ENCODE results near the gene PGAM2. TPM values are rescaled to one million over a fixed set of nuclear protein-coding genes. Genes with fewer than 3 reads are reported as not detected.

PGAM2 gene
- total and polyA plus RNA-seq, 5 donors from 2014 or later = 1.1 TPM; not detected in 4

- Mint-ChIP-seq H3K4me1 (peaks cover 0 to 32% (median 15%) of the 10 kb centered on the region in 4 donors), H3K27me3 (peaks cover 16% of the 10 kb centered on the region), H3K4me3 (no peak overlapping the region), H3K9me3 (peaks cover 0 to 1% (median 0%) of the 10 kb centered on the region in 7 donors), H3K27ac (no peak overlapping the region), H3K36me3 (no peaks in the 10 kb centered on the region)
- DNase-seq = no peak
- no peak overlapping the region for H3K27ac ChIP-seq (ENCODE audit: insufficient read depth, low read length, poor library complexity, severe bottlenecking)
- no peaks in the 10 kb centered on the region for H3K9me3 ChIP-seq (ENCODE audit: control insufficient read depth in 2 of 2, low read length in 2 of 2)
- no peak overlapping the region for H3K4me3 ChIP-seq (ENCODE audit: low read depth, low read length)
- peaks cover 15% of the 10 kb centered on the region for H3K4me1 ChIP-seq (ENCODE audit: control insufficient read depth, insufficient read depth, low read length, poor library complexity, severe bottlenecking)
- no peaks in the 10 kb centered on the region for H3K36me3 ChIP-seq (ENCODE audit: control insufficient read depth, insufficient read depth, low read length)
- H3K27me3 ChIP-seq (ENCODE audit: control insufficient read depth, insufficient read depth, low read length) = peaks cover 4% of the 10 kb centered on the region
- ATAC-seq (ENCODE audit: low read depth in 2 of 2) = no peak
These were observed 36.1 kb upstream of the PGAM2 start for GRCh38 chr7:44101303-44101965.

DNA sequence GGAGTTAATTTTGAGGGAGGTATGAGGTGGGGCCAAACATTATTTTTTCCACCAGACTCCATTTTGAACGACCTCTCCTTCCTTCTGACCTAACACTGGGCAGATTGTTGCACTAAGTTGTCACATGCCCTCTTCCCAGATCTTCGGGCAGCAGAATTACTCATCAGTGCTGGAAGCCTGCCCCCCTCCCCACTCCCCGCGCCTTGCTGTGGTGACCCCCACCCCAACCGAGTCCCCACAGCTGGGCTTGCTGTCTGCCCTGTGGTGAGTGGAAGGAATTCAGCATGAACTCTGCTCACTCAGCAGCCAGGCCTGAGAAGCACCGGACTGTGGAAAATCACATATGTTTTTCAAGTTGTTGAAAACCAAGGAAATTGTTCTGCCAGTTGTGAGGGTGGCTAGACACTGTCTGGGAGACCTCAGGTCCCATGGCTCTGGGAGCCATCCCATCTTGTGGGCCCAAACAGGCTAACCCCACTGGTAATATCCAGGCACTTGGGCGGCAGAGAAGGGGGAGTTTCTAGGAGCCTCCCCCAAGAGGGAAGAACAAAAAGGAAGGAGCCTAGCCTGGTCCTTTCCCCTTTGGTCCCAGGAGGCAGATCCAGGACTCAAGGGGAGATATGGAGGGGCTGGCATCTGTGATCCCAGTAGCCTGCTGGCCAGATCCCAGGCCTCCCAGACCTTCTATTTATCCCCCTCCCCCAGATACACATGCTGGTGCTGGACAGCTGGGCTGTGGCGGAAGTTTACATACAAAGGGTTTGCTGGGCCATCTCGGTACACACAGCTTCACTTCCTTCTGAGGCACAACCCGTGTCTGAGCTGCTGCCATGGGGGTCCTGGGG, 35.3 kb upstream of the PGAM2 start:
- H3K27ac Mint-ChIP-seq = no peak overlapping the region
- Histone ChIP-seq H3K4me3 (ENCODE audit: low read depth, low read length) (no peak overlapping the region), H3K4me1 (ENCODE audit: control insufficient read depth, insufficient read depth, low read length, poor library complexity, severe bottlenecking) (peaks cover 15% of the 10 kb centered on the region), H3K27ac (ENCODE audit: insufficient read depth, low read length, poor library complexity, severe bottlenecking) (no peak overlapping the region), H3K27me3 (ENCODE audit: control insufficient read depth, insufficient read depth, low read length) (peaks cover 4% of the 10 kb centered on the region), H3K36me3 (ENCODE audit: control insufficient read depth, insufficient read depth, low read length) (no peaks in the 10 kb centered on the region), H3K9me3 (ENCODE audit: control insufficient read depth in 2 of 2, low read length in 2 of 2) (no peaks in the 10 kb centered on the region)
- ATAC-seq (ENCODE audit: low read depth in 2 of 2) (no peak), DNase-seq (no peak)
- H3K9me3 Mint-ChIP-seq = peaks cover 0 to 1% (median 0%) of the 10 kb centered on the region in 7 donors
- H3K36me3 Mint-ChIP-seq = no peaks in the 10 kb centered on the region
- H3K4me1 Mint-ChIP-seq = peaks cover 0 to 25% (median 13%) of the 10 kb centered on the region in 4 donors
- H3K4me3 Mint-ChIP-seq = no peak overlapping the region
- H3K27me3 Mint-ChIP-seq = peaks cover 9% of the 10 kb centered on the region

GRCh38 chr7:44099669-44100068, 34.3 kb upstream of the PGAM2 start:
- Histone ChIP-seq H3K4me3 (ENCODE audit: low read depth, low read length) (no peak overlapping the region), H3K4me1 (ENCODE audit: control insufficient read depth, insufficient read depth, low read length, poor library complexity, severe bottlenecking) (peaks cover 15% of the 10 kb centered on the region), H3K27me3 (ENCODE audit: control insufficient read depth, insufficient read depth, low read length) (peaks cover 4% of the 10 kb centered on the region), H3K27ac (ENCODE audit: insufficient read depth, low read length, poor library complexity, severe bottlenecking) (no peak overlapping the region), H3K9me3 (ENCODE audit: control insufficient read depth in 2 of 2, low read length in 2 of 2) (no peaks in the 10 kb centered on the region), H3K36me3 (ENCODE audit: control insufficient read depth, insufficient read depth, low read length) (no peaks in the 10 kb centered on the region)
- peaks cover 0 to 16% (median 12%) of the 10 kb centered on the region in 4 donors for H3K4me1 Mint-ChIP-seq
- no peak overlapping the region for H3K4me3 Mint-ChIP-seq
- H3K36me3 Mint-ChIP-seq = no peaks in the 10 kb centered on the region
- no peak overlapping the region for H3K27ac Mint-ChIP-seq
- ATAC-seq (ENCODE audit: low read depth in 2 of 2) (no peak), DNase-seq (no peak)
- peaks cover 0 to 1% (median 0%) of the 10 kb centered on the region in 7 donors for H3K9me3 Mint-ChIP-seq
- H3K27me3 Mint-ChIP-seq = peaks cover 4% of the 10 kb centered on the region

GRCh38 chr7:44098092-44099068, 33.0 kb upstream of the PGAM2 start:
- no peak for ATAC-seq (ENCODE audit: low read depth in 2 of 2)
- Mint-ChIP-seq H3K27ac (no peak overlapping the region), H3K4me1 (peaks cover 0 to 15% (median 12%) of the 10 kb centered on the region in 4 donors)

DNA sequence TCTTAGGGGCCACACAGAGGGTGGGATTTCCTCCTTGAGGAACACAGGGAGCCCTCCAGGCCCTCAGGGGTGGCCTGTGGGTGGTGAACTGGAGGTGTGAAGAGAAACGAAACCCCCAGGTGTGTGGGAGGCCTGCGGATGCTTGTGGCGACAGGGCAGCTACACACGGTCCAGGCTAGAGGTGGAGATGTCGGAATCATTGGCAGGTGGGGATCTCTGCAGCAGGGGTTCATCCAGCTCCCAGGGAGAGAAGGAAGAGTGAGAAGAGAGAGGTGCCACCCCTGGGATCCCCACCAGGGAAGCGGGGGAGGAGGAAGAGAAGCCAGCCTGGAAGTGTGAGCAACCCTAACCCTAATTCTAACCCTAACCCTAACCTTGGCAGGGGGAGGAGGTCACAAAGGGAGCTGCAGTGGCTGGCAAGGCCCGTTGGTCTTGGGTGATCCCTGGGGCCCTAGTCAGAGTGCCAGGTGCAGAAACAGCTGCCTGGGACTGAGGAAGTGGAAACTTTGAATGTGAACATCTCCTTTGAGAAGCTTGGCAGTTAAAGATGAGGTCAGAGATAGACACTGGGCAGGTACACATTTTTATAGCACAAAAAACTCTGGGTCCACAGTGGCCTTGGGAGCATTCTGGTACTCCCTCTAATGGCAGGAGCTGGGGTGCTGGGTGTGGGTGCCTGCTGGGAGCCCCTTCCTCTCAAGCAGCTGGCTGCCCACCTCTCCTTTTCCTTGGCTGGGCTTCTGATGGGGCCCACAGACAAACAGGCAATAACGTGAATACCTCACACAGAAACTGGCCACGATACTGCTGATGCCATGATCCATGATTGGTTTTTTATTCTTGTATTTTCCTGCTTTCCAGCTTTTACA, 31.9 kb upstream of the PGAM2 start:
- Mint-ChIP-seq H3K4me3 (no peak overlapping the region), H3K9me3 (no peaks in the 10 kb centered on the region), H3K36me3 (no peaks in the 10 kb centered on the region), H3K27me3 (peaks cover 8% of the 10 kb centered on the region), H3K27ac (peak overlapping the region in 2 of 3 donors; percentile 42 to 63), H3K4me1 (peaks cover 0 to 14% (median 10%) of the 10 kb centered on the region in 4 donors)
- ATAC-seq (ENCODE audit: low read depth in 2 of 2) (peak; percentile 22 to 25), DNase-seq (peak in 1 of 3 donors; percentile 50)
- no peak overlapping the region for H3K4me3 ChIP-seq (ENCODE audit: low read depth, low read length)
- no peaks in the 10 kb centered on the region for H3K36me3 ChIP-seq (ENCODE audit: control insufficient read depth, insufficient read depth, low read length)
- no peaks in the 10 kb centered on the region for H3K27me3 ChIP-seq (ENCODE audit: control insufficient read depth, insufficient read depth, low read length)
- H3K9me3 ChIP-seq (ENCODE audit: control insufficient read depth in 2 of 2, low read length in 2 of 2) = no peaks in the 10 kb centered on the region
- no peak overlapping the region for H3K27ac ChIP-seq (ENCODE audit: insufficient read depth, low read length, poor library complexity, severe bottlenecking)
- peaks cover 5% of the 10 kb centered on the region for H3K4me1 ChIP-seq (ENCODE audit: control insufficient read depth, insufficient read depth, low read length, poor library complexity, severe bottlenecking)

More at GRCh38 chr7:44098092-44099068, 33.0 kb upstream of the PGAM2 start:
- Histone ChIP-seq H3K27ac (ENCODE audit: insufficient read depth, low read length, poor library complexity, severe bottlenecking) (no peak overlapping the region), H3K36me3 (ENCODE audit: control insufficient read depth, insufficient read depth, low read length) (no peaks in the 10 kb centered on the region), H3K9me3 (ENCODE audit: control insufficient read depth in 2 of 2, low read length in 2 of 2) (no peaks in the 10 kb centered on the region), H3K4me1 (ENCODE audit: control insufficient read depth, insufficient read depth, low read length, poor library complexity, severe bottlenecking) (peaks cover 5% of the 10 kb centered on the region), H3K4me3 (ENCODE audit: low read depth, low read length) (no peak overlapping the region), H3K27me3 (ENCODE audit: control insufficient read depth, insufficient read depth, low read length) (peaks cover 3% of the 10 kb centered on the region)
- Mint-ChIP-seq H3K36me3 (no peaks in the 10 kb centered on the region), H3K27me3 (peaks cover 6% of the 10 kb centered on the region), H3K4me3 (no peak overlapping the region), H3K9me3 (peaks cover 0 to 1% (median 0%) of the 10 kb centered on the region in 7 donors)
- no peak for DNase-seq

DNA sequence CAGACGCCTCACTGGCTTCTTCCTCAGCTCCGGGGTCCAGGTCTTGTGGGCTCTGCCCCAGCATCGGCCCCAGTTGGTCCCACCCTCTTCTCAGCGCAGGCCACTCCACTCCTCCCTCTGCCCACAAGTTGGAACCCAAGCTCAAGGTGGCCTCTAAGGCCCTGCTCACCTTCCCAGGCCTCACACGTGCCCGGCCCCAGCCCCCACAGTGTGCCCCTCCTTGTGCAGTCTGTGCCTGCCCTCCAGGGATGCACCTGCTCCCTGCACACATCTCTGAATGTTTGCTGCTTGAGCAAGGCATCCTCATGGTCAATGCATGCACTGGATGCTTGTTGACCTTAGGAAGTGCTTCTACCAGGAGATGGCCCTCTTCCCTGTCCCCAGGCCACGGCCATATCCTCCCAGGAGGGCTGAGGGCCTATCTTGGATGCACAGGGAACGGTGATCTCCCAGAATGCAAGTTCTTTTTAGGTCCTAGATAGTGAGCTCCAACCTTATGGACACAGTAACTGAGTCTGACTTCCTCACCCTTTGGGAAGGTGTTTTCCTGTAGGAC, 31.0 kb upstream of the PGAM2 start:
- Mint-ChIP-seq H3K4me1 (peaks cover 0 to 14% (median 10%) of the 10 kb centered on the region in 4 donors), H3K4me3 (no peak overlapping the region)

More for the DNA sequence above, 31.0 kb upstream of the PGAM2 start:
- Histone ChIP-seq H3K4me3 (ENCODE audit: low read depth, low read length) (no peak overlapping the region), H3K27ac (ENCODE audit: insufficient read depth, low read length, poor library complexity, severe bottlenecking) (no peak overlapping the region), H3K27me3 (ENCODE audit: control insufficient read depth, insufficient read depth, low read length) (no peaks in the 10 kb centered on the region), H3K9me3 (ENCODE audit: control insufficient read depth in 2 of 2, low read length in 2 of 2) (no peaks in the 10 kb centered on the region), H3K4me1 (ENCODE audit: control insufficient read depth, insufficient read depth, low read length, poor library complexity, severe bottlenecking) (peaks cover 5% of the 10 kb centered on the region), H3K36me3 (ENCODE audit: control insufficient read depth, insufficient read depth, low read length) (no peaks in the 10 kb centered on the region)
- Mint-ChIP-seq H3K9me3 (no peaks in the 10 kb centered on the region), H3K27ac (peak overlapping the region in 1 of 3 donors; percentile 38), H3K27me3 (peaks cover 8% of the 10 kb centered on the region), H3K36me3 (no peaks in the 10 kb centered on the region)
- ATAC-seq (ENCODE audit: low read depth in 2 of 2) (no peak), DNase-seq (no peak)

Measured in CD4-positive, CD25-positive, alpha-beta regulatory T cell (primary cell).